ENCODE results near the gene TRAPPC2. TPM values are rescaled to one million over a fixed set of nuclear protein-coding genes. Genes with fewer than 3 reads are reported as not detected.
A peak's percentile ranks its signal among the peaks of the same experiment; 100 is the strongest.

The TRAPPC2 gene
- total and polyA plus RNA-seq, 7 experiments from 2014 or later, result 17.8 to 33.5 (median 23.5) TPM

DNA sequence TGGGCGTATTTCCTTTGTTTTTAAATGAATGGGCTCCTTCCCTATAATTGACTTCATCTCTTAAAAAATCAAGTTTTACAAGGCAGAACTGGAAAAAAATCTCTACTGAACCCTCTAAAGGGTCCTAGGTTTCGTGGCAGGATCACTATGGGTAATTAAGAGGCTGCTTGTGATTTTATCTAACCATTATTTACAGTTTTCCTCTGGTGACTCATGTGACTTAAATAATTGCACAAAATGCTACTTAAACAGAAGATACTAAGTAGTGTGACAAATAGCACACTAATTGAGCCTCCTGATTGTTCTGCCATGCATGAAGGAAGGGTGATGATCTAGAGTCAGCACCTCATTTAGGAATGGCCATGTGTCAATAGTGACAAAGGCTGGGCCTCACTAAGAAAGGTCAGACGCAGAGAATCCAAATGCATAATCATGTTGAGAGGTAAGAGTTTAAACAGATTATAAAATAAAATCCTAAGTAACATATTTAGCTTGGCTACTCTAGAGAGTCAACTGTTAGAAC is 35.7 kb upstream of the TRAPPC2 start:
- H3K27me3 ChIP-seq (ENCODE audit: control insufficient read depth in 2 of 2, insufficient read depth in 2 of 2, low read length in 2 of 2), result no peaks in the 10 kb centered on the region
- peak overlapping the region in 5 of 9 donors; percentile 23 to 69 (median 27) for H3K27ac Mint-ChIP-seq
- peaks cover 0 to 1% (median 0%) of the 10 kb centered on the region in 11 donors for H3K9me3 Mint-ChIP-seq
- no peak overlapping the region for H3K27ac ChIP-seq (ENCODE audit: low read depth, low read length)
- DNase-seq, result no peak
- ChIA-PET CTCF (no interaction called here), POLR2A (no interaction called here)
- H3K4me1 ChIP-seq (ENCODE audit: control insufficient read depth in 2 of 2, insufficient read depth in 2 of 2, low read length in 2 of 2), result no peaks in the 10 kb centered on the region
- H3K4me1 Mint-ChIP-seq, result peaks cover 0 to 28% (median 11%) of the 10 kb centered on the region in 7 donors
- intact Hi-C loops (cut with micrococcal nuclease), result no loop called here
- ATAC-seq, result no peak
- no peak overlapping the region for H3K4me3 Mint-ChIP-seq
- peaks cover 0 to 35% (median 20%) of the 10 kb centered on the region in 5 donors for H3K36me3 Mint-ChIP-seq
- no peak overlapping the region for H3K4me3 ChIP-seq (ENCODE audit: low read length)
- peaks cover 2 to 48% (median 7%) of the 10 kb centered on the region in 3 experiments for H3K36me3 ChIP-seq (ENCODE audit: control insufficient read depth in 2 of 3, insufficient read depth in 3 of 3, low read length in 3 of 3)
- H3K9me3 ChIP-seq (ENCODE audit: control insufficient read depth in 2 of 3, low read length in 3 of 3), result no peaks in the 10 kb centered on the region
- H3K27me3 Mint-ChIP-seq, result no peaks in the 10 kb centered on the region

DNA sequence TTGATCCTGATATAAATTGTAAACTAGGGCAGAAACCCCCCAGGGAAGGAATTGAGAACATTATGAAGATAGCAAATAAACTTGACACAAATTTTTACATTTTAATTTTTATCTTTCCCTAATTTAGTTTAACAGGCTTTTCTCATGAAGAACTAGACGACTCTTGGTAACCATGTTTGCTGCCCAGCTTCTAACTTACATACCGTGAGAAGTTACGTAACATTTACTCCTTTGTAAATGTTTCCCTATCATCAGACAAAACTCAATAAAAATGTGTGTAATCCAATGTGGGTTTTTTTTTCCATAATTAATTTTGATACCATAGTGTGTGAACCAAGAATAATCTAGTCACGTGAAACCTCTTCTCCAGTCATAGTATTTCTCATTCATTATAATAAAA is 34.5 kb upstream of the TRAPPC2 start:
- Histone ChIP-seq H3K9me3 (ENCODE audit: control insufficient read depth in 2 of 3, low read length in 3 of 3) (no peaks in the 10 kb centered on the region), H3K27ac (ENCODE audit: low read depth, low read length) (no peak overlapping the region), H3K36me3 (ENCODE audit: control insufficient read depth in 2 of 3, insufficient read depth in 3 of 3, low read length in 3 of 3) (peaks cover 2 to 47% (median 7%) of the 10 kb centered on the region in 3 experiments), H3K4me1 (ENCODE audit: control insufficient read depth in 2 of 2, insufficient read depth in 2 of 2, low read length in 2 of 2) (no peaks in the 10 kb centered on the region), H3K4me3 (ENCODE audit: low read length) (no peak overlapping the region), H3K27me3 (ENCODE audit: control insufficient read depth in 2 of 2, insufficient read depth in 2 of 2, low read length in 2 of 2) (no peaks in the 10 kb centered on the region)
- ChIA-PET POLR2A (interaction anchor here (0.7 kb wide), 1 partner anchor 29 kb away, joined by 6 read pairs; no protein-coding TSS in a partner anchor), CTCF (interaction anchor here (0.6 kb wide), 1 partner anchor 11 kb away, joined by 3 read pairs; no protein-coding TSS in a partner anchor)
- no peak overlapping the region for H3K27ac Mint-ChIP-seq
- no peaks in the 10 kb centered on the region for H3K27me3 Mint-ChIP-seq
- H3K36me3 Mint-ChIP-seq, result peaks cover 0 to 28% (median 20%) of the 10 kb centered on the region in 5 donors
- intact Hi-C loops (cut with micrococcal nuclease), result no loop called here
- H3K4me3 Mint-ChIP-seq, result no peak overlapping the region
- H3K4me1 Mint-ChIP-seq, result peaks cover 0 to 28% (median 11%) of the 10 kb centered on the region in 7 donors
- DNase-seq (no peak), ATAC-seq (no peak)
- peaks cover 0 to 1% (median 0%) of the 10 kb centered on the region in 11 donors for H3K9me3 Mint-ChIP-seq

DNA sequence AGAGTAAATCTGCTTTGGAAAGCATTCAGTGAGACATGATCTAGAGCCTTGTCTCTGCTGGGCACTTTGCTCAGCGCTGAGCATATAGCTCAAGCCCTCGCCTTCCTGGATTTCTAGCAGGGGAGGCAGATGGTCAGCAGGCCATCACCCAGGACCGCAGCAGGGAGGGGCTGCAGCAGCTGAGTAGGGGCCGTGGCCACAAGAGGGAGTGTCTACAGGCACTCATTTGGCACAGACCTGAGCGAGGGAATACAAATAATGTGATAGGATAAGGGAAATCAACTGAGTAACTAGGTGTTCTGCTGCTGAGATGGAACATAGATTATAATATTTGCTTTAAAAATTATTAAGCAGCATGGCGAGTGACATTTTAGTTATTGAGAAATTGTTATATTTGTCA is 30.3 kb upstream of the TRAPPC2 start:
- peak overlapping the region in 1 of 9 donors; percentile 31 for H3K27ac Mint-ChIP-seq
- H3K36me3 Mint-ChIP-seq, result peaks cover 0 to 40% (median 20%) of the 10 kb centered on the region in 5 donors
- DNase-seq, result no peak
- H3K27me3 ChIP-seq (ENCODE audit: control insufficient read depth in 2 of 2, insufficient read depth in 2 of 2, low read length in 2 of 2), result no peaks in the 10 kb centered on the region
- peaks cover 4 to 76% (median 11%) of the 10 kb centered on the region in 3 experiments for H3K36me3 ChIP-seq (ENCODE audit: control insufficient read depth in 2 of 3, insufficient read depth in 3 of 3, low read length in 3 of 3)
- H3K27me3 Mint-ChIP-seq, result no peaks in the 10 kb centered on the region
- intact Hi-C loops (cut with micrococcal nuclease), result no loop called here
- H3K4me3 Mint-ChIP-seq, result peak overlapping the region in 1 of 10 donors; percentile 42
- CTCF ChIA-PET, result no interaction called here
- ATAC-seq, result no peak
- no peak overlapping the region for H3K27ac ChIP-seq (ENCODE audit: low read depth, low read length)
- H3K4me1 ChIP-seq (ENCODE audit: control insufficient read depth in 2 of 2, insufficient read depth in 2 of 2, low read length in 2 of 2), result no peaks in the 10 kb centered on the region
- no peak overlapping the region for H3K4me3 ChIP-seq (ENCODE audit: low read length)
- H3K4me1 Mint-ChIP-seq, result peaks cover 0 to 22% (median 4%) of the 10 kb centered on the region in 7 donors
- POLR2A ChIA-PET, result no interaction called here
- H3K9me3 ChIP-seq (ENCODE audit: control insufficient read depth in 2 of 3, low read length in 3 of 3), result no peaks in the 10 kb centered on the region
- peaks cover 0 to 1% (median 0%) of the 10 kb centered on the region in 11 donors for H3K9me3 Mint-ChIP-seq

DNA sequence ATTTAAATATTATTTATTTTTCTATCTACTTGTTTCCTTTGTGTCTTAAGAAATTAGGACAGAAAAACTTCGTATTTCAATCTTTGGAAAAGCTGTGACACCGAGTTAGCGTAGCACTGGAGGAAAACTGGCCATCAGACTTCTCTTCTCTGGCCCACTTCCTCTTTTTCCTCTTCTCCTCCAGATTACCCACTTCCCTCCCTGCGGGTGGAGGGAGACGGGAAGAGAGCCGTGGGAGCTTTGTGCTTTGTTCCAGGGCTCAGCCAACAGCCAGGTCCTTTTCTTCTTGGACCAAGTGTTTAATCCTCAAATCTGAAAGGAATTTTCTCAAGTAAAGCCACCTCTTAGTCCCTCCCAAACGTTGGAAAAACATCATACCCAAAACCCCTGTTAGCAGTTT is 29.9 kb upstream of the TRAPPC2 start:
- no peak overlapping the region for H3K4me3 ChIP-seq (ENCODE audit: low read length)
- ATAC-seq (no peak), DNase-seq (no peak)
- H3K36me3 Mint-ChIP-seq, result peaks cover 0 to 40% (median 20%) of the 10 kb centered on the region in 5 donors
- H3K9me3 Mint-ChIP-seq, result peaks cover 0 to 1% (median 0%) of the 10 kb centered on the region in 11 donors
- peaks cover 4 to 76% (median 16%) of the 10 kb centered on the region in 3 experiments for H3K36me3 ChIP-seq (ENCODE audit: control insufficient read depth in 2 of 3, insufficient read depth in 3 of 3, low read length in 3 of 3)
- no peaks in the 10 kb centered on the region for H3K27me3 Mint-ChIP-seq
- H3K9me3 ChIP-seq (ENCODE audit: control insufficient read depth in 2 of 3, low read length in 3 of 3), result no peaks in the 10 kb centered on the region
- H3K4me3 Mint-ChIP-seq, result no peak overlapping the region
- CTCF ChIA-PET, result no interaction called here
- POLR2A ChIA-PET, result no interaction called here
- H3K4me1 ChIP-seq (ENCODE audit: control insufficient read depth in 2 of 2, insufficient read depth in 2 of 2, low read length in 2 of 2), result no peaks in the 10 kb centered on the region
- peak overlapping the region in 1 of 9 donors; percentile 31 for H3K27ac Mint-ChIP-seq
- intact Hi-C loops (cut with micrococcal nuclease), result no loop called here
- peaks cover 0 to 19% (median 0%) of the 10 kb centered on the region in 7 donors for H3K4me1 Mint-ChIP-seq
- H3K27ac ChIP-seq (ENCODE audit: low read depth, low read length), result no peak overlapping the region
- no peaks in the 10 kb centered on the region for H3K27me3 ChIP-seq (ENCODE audit: control insufficient read depth in 2 of 2, insufficient read depth in 2 of 2, low read length in 2 of 2)

DNA sequence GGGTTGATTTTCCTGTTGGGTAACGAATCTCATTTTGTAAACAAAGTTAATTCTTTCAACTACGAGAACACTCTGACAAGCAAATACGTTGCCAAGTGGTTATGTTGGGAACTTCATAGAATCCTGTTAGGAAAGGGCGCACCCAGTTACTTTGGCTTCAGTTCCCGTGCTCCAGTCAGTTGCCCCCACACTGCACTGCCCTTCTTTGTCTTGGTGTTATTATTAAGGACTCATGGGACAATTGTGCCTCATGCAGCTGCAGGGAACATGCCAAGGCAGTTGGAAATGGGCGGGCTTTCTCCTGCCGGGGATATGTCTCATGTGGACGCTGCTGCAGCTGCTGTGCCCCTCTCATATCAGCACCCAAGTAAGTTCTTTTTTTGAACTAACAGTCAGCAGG is 29.1 kb upstream of the TRAPPC2 start:
- H3K4me3 Mint-ChIP-seq, result no peak overlapping the region
- H3K4me1 ChIP-seq (ENCODE audit: control insufficient read depth in 2 of 2, insufficient read depth in 2 of 2, low read length in 2 of 2), result no peaks in the 10 kb centered on the region
- peaks cover 0 to 19% (median 0%) of the 10 kb centered on the region in 7 donors for H3K4me1 Mint-ChIP-seq
- ATAC-seq (no peak), DNase-seq (no peak)
- peaks cover 0 to 40% (median 20%) of the 10 kb centered on the region in 5 donors for H3K36me3 Mint-ChIP-seq
- no peak overlapping the region for H3K4me3 ChIP-seq (ENCODE audit: low read length)
- no peaks in the 10 kb centered on the region for H3K27me3 ChIP-seq (ENCODE audit: control insufficient read depth in 2 of 2, insufficient read depth in 2 of 2, low read length in 2 of 2)
- H3K27me3 Mint-ChIP-seq, result no peaks in the 10 kb centered on the region
- H3K9me3 Mint-ChIP-seq, result peaks cover 0 to 1% (median 0%) of the 10 kb centered on the region in 11 donors
- CTCF ChIA-PET, result interaction anchor here (1.5 kb wide), 1 partner anchor 268 kb away, joined by 3 read pairs; no protein-coding TSS in a partner anchor
- intact Hi-C loops (cut with micrococcal nuclease), result no loop called here
- no peaks in the 10 kb centered on the region for H3K9me3 ChIP-seq (ENCODE audit: control insufficient read depth in 2 of 3, low read length in 3 of 3)
- POLR2A ChIA-PET, result no interaction called here
- H3K36me3 ChIP-seq (ENCODE audit: control insufficient read depth in 2 of 3, insufficient read depth in 3 of 3, low read length in 3 of 3), result peaks cover 4 to 78% (median 16%) of the 10 kb centered on the region in 3 experiments
- no peak overlapping the region for H3K27ac Mint-ChIP-seq
- H3K27ac ChIP-seq (ENCODE audit: low read depth, low read length), result no peak overlapping the region

DNA sequence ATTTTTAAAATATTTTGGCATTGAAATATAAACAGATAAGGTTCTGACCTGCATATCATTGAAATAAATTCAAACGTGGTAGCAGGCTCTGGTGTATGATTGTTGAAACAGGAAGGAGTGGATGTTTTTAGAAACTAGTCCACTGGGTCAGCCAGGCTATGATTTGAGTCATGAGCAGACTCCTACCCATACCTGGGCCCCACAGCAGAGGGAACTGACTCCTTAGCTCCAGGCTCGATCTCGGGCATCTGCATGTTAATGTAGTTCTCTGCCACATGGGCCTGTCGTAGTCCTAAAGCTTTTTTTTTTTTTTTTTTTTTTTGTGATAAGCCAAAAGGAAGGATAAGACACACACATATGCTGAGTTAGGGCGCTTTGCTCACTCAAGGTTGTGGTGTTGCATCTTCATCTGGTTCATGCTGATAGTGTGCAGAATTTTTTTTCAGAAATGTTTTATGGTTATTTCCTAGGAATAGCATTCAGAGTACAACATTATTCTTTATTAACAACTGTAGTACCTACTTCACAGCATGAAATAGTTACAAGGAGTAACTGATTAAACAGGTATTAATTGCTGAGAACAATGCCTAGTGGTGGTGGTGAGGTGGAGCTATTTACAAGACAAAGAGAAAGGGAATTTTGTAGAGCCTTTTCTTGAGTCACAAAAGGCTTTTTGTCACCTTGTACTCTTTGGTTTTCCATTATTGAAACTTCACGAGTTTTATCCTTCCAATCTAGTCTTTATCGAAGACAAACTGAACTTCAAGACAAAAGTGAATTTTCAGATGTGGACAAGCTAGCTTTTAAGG is 27.4 kb upstream of the TRAPPC2 start:
- Histone ChIP-seq H3K9me3 (ENCODE audit: control insufficient read depth in 2 of 3, low read length in 3 of 3) (no peaks in the 10 kb centered on the region), H3K27me3 (ENCODE audit: control insufficient read depth in 2 of 2, insufficient read depth in 2 of 2, low read length in 2 of 2) (no peaks in the 10 kb centered on the region), H3K27ac (ENCODE audit: low read depth, low read length) (no peak overlapping the region), H3K36me3 (ENCODE audit: control insufficient read depth in 2 of 3, insufficient read depth in 3 of 3, low read length in 3 of 3) (peaks cover 9 to 78% (median 21%) of the 10 kb centered on the region in 3 experiments), H3K4me1 (ENCODE audit: control insufficient read depth in 2 of 2, insufficient read depth in 2 of 2, low read length in 2 of 2) (no peaks in the 10 kb centered on the region), H3K4me3 (ENCODE audit: low read length) (no peak overlapping the region)
- Mint-ChIP-seq H3K4me1 (peaks cover 0 to 17% (median 3%) of the 10 kb centered on the region in 7 donors), H3K27me3 (no peaks in the 10 kb centered on the region), H3K36me3 (peaks cover 4 to 37% (median 22%) of the 10 kb centered on the region in 5 donors), H3K4me3 (no peak overlapping the region), H3K27ac (no peak overlapping the region), H3K9me3 (peaks cover 0 to 1% (median 0%) of the 10 kb centered on the region in 11 donors)
- ATAC-seq (no peak), DNase-seq (no peak)
- intact Hi-C loops (cut with micrococcal nuclease), result no loop called here
- POLR2A ChIA-PET, result no interaction called here
- CTCF ChIA-PET, result interaction anchor here (0.7 to 1.5 kb wide), 4 partner anchors 13 to 270 kb away, joined by 3 to 6 read pairs (median 3); no protein-coding TSS in a partner anchor
